IPS-18c (cell line): ENCODE results near the gene KDSR.

ENCODE experiments used
- H3K4me3 ChIP-seq: 2 replicates; pipeline ENCODE4 v1.7.0; 2013; ENCODE audit warnings: low read depth, mild to moderate bottlenecking, low read length, moderate library complexity; ENCODE audit not compliant: insufficient read depth
- H3K9me3 ChIP-seq: one replicate; pipeline ENCODE4 v1.6.1; 2013; ENCODE audit warnings: mild to moderate bottlenecking, low read length, moderate library complexity; ENCODE audit not compliant: control insufficient read depth, insufficient read depth

The KDSR gene

DNA sequence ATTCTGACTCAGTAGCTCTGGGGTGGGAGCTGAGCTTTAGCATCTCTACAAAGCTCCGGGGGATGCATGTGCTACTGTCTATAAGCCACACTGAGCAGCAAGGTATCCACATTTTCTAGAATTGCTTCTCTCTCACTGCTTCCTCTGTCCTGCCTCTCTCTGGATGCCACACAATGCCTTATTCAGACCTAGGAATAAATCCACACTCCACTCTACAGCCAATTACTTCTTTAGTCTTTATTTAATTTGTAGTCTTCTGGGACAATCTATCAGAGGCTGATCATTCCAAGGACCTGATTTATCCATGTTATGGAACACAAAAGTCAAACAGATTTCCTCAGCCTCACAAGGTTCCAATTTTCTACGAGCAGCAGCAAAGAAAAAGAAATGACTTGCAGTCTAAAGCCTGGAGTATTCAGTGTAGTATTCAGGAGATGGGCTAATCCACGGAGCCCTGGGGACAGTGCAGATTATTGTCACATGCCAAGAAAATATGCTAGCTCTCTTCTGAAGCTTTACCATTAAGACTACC is 51.8 kb downstream of the KDSR start:
- no peak overlapping the region for H3K4me3 ChIP-seq

GRCh38 chr18:63314062-63314790 is 52.8 kb downstream of the KDSR start:
- Histone ChIP-seq H3K4me3 (no peak overlapping the region), H3K9me3 (peaks cover 4% of the 10 kb centered on the region)

More for the DNA sequence above, 51.8 kb downstream of the KDSR start:
- H3K9me3 ChIP-seq = peaks cover 4% of the 10 kb centered on the region

GRCh38 chr18:63313396-63313917 is 53.5 kb downstream of the KDSR start:
- H3K4me3 ChIP-seq = no peak overlapping the region
- H3K9me3 ChIP-seq = peaks cover 4% of the 10 kb centered on the region

- H3K4me3 ChIP-seq = no peak overlapping the region
- H3K9me3 ChIP-seq = peaks cover 3% of the 10 kb centered on the region
Measured at GRCh38 chr18:63312737-63313395, 54.1 kb downstream of the KDSR start.

DNA sequence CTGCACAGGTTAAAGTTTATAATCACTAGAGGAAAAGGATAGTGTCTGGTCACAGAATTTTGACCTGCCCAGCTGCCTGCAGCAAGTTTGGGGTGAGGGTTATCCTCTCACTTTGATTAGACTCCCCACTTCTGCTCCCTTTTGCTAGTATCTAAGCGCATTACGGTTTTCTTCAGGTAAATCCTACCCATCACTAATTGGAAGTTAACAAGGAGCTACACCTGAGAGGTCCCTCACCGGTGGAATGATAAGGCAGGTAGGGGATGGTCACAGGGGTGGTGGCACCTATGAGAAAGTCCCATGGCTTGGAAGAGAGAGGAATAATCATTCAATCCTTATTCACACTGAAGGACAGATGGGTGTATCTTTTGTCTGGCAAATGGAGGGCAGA is 55.0 kb downstream of the KDSR start:
- Histone ChIP-seq H3K9me3 (no peaks in the 10 kb centered on the region), H3K4me3 (no peak overlapping the region)

DNA sequence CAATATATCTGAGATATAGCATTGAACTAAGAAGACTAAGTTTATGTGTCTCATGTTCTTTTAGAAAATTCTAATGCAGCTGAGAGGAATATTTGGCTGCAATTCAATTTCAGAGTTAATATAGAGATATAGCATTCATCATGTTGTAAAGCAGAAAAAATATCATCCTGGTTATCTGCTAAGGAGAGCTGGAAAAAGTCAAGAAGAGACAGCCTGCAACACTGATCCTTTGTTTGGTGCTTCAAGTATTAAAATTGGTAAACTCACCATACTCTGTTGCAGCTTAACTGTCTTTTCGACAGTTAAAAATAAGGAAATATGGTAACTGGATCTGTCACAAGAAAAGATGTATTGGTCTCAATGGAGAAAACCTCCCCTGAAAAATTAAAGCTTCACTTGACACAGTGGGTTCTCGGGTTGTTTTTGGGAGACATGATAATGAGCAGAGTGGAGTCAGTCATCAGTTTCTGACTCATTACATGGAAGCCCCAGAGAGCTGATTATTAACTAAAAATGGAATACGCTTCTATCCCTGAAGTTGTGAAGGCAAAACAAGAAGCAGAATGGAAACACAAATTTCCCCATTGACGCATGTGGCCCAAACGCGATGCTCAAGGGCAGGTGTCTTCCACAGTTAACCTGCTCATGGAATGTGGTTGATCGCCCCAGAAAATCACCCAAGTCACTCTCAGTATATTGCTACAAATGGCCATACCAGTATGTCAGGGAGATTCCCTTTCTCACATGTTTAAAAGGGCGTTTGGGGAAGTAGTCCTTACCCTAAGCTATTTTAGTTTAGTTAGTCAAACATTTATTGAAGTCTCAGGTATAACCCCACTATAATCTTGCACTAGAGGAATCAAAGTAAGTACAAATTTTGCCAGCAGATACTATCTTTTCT is 55.6 kb downstream of the KDSR start:
- H3K9me3 ChIP-seq = no peaks in the 10 kb centered on the region
- no peak overlapping the region for H3K4me3 ChIP-seq

DNA sequence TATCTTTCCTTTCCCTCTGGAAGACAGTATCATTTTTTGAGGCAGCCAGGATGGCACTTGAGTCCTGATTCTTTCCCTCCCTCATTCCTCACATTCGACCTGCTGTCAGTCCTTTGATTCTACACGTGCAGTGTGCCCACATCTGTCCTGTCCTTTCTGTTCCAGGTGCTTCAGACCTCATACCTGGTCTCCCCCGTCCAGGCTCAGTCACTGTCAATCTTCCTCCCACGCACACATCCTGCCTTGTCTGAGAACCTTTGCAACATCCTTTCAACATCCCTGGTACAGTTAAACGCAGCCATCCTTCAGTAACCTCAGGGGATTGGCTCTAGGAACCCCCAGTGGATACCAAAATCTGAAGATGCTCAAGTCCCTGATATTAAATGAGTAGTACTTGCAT is 57.6 kb downstream of the KDSR start:
- Histone ChIP-seq H3K4me3 (no peak overlapping the region), H3K9me3 (no peaks in the 10 kb centered on the region)

DNA sequence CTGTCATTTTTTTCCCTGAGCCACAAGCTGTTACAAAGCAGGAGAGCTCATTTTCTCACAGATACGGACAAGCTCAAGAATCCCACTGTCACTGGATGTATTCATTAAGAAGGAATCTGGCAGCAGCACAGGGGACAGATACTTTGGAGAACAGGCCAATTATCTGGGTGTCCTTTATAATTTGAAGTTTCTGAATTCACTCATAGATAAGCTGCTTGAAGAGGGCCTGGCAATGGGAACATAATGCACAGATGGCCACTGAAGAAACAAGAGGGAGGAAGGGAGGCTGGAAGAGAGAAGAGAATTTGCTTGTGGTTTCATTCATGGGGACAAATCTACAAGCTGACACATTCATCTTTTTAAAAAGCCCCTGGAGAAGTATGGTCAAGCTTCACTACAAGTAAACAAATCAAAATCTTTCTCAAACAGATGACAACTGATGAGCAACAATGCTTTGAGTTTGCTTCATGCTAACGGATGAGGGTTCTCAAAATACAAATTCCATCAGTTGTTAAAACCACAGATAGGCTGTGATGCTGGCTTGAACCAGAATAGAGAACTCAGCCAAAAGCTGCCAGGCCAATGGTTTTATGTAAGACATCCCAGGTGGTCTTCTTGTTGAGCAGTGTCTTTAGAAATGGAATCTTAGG is 59.3 kb downstream of the KDSR start:
- H3K4me3 ChIP-seq = no peak overlapping the region

DNA sequence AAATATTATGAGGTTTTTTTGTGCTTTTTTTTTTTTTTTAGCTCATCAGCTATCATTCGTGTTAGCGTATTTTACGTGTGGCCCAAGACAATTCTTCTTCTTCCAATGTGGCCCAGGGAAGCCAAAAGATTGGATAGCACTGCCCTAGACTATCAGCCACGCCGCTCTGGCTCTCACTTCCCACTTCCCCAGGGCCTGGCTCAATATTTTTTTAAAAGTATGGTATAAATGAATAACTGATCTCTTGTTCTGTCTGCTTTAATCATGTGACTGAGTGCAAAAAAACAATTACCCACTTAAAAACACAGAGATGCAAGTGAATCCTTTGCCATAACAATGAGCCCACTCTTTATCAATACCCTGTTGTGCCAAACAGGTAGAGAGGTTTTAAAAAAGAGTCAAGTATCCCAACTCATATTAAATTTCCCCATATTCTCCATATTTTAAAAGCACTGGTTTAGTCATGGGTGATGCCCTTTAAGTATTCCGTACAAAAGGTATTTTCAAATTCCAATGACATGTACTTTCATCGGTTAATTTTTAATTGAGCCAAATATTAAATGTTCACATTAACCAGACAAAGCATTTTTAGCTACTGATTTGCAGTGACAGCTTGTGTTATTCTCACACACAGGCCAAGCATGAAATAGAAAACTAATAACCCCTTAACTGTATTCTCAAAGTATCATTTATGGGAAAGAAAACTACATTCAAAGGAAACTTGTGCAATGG is 60.0 kb downstream of the KDSR start:
- H3K9me3 ChIP-seq = no peaks in the 10 kb centered on the region
- no peak overlapping the region for H3K4me3 ChIP-seq

More for the DNA sequence above, 59.3 kb downstream of the KDSR start:
- no peaks in the 10 kb centered on the region for H3K9me3 ChIP-seq

DNA sequence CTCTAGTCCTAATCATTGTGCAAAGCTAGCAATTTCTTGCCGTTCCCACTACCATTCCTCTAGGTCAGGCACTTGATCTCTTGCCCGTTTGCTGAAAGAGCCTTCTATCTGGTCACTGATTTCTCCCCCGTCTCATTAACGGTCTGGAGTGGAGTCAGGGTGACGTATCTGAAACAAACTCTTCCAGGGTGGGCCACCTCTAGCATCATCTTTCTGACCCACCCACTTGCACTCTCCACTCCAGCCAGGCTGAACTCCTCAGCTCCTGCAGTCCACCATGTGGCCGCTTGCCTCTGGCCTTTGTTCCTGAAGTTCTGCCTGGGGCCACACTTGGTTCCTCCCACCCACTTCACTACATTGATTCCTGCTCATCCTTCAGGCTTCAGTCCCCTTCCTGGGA is 60.8 kb downstream of the KDSR start:
- Histone ChIP-seq H3K4me3 (no peak overlapping the region; the same call in 1 of the 2 replicates), H3K9me3 (no peaks in the 10 kb centered on the region)

DNA sequence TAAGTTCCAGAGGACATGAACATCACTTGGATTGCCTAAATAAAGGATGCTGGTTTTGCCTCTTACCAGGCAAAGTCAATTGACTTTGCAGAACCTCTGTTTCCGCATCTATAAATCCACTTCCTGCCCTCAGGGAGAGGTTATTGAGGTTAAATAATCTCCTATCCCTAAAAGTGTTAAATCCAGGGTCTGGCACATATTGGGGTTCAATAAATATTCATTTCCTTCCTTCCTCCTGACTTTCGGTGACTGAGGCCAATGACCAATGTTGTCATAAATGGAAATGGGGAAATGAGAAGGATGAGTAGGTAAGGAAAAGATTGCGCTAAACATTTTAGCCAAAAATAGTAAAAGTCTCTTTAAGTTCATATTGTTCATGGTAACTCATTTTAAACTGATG is 63.5 kb downstream of the KDSR start:
- Histone ChIP-seq H3K4me3 (no peak overlapping the region), H3K9me3 (no peaks in the 10 kb centered on the region)

DNA sequence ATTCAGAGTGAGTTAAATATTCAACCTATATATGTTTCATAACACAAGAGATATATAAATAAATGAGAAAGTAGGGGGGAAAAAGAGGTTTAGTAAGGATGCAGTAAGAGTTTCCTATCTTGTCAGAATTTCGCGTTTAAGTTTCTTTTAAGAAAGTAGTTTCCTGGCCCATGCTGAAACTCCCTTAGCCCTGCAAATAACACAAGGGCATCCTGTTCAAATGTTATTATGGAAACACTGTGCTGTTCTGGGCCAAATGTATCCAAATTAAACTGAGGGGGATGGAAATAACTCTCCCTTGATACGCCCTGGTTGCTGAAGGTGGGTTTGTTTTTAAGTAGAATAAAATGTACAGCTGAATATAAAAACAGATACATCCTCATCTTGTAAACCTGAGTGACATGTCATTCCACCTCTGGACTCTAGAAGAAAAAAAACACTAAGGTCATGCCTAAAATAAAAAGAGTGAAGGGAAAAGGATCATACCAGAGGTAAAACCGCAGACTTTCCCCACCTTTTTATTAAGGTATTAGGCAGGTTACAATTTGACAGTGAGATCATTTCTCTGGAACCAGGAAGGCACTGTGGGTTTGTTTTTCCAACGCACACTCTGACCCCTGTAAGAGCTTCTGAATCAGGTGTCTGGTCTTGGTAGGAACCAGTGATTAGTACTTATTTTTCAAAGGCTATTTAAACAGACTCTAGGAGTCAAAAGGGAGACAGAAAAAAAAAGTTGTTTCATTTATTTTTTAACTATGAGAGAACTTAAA is 64.2 kb downstream of the KDSR start:
- no peaks in the 10 kb centered on the region for H3K9me3 ChIP-seq
- H3K4me3 ChIP-seq = no peak overlapping the region

GRCh38 chr18:63302220-63302619 is 64.8 kb downstream of the KDSR start:
- no peak overlapping the region for H3K4me3 ChIP-seq

GRCh38 chr18:63301434-63301833 is 65.6 kb downstream of the KDSR start:
- no peaks in the 10 kb centered on the region for H3K9me3 ChIP-seq
- H3K4me3 ChIP-seq = no peak overlapping the region

More at GRCh38 chr18:63302220-63302619, 64.8 kb downstream of the KDSR start:
- no peaks in the 10 kb centered on the region for H3K9me3 ChIP-seq

DNA sequence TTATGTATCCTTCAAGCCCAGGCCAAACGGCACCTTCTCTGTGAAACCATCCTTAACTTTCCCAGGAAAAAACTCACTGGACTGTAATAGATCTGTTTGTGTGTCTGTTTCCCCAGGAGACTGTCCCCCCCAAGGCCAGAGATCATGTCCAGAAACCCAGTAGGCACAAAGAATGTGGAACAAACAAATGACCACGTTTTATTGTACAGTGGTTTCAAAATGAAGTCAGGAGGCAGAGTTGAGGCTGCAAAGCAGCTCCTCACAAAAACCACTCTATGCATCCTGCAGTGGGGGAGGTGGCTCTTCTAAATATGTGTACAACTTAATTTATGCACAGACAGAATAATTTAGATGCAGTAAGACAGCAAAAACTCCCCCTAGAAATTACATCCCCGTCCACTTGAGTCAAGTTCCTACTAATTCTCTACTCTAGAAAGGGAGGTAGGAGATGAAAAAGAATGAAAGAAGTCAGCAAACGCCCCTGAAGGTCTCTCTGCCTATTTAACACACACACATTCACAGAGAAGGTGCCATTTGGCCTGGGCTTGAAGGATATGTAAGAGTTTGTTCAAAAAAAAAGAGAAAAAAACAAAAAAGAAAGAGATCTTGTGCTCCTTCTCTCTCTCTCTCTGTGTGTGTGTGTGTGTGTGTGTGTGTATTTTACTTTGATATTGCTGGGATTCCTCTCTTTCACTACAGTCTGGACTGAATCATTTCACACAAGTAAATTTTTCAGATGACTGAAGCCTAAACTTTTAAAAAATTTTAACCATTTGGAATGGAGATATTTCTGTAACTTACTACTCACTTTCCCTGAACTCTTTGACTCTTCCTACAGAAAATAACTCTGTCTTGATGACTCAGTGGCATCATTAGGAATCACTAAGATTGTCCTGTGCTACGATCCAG is 66.9 kb downstream of the KDSR start:
- Histone ChIP-seq H3K4me3 (no peak overlapping the region), H3K9me3 (no peaks in the 10 kb centered on the region)
